ENCODE measurements around the gene BEGAIN. TPM values are rescaled to one million over a fixed set of nuclear protein-coding genes. Genes with fewer than 3 reads are reported as not detected.

BEGAIN gene
- total RNA-seq, 1 donor from 2014 or later: 0.54 TPM

- FAIRE-seq: no peak
- H3K27me3 Mint-ChIP-seq (ENCODE audit: low read depth, unreplicated experiment): peaks cover 32% of the 10 kb centered on the region
Measured at GRCh38 chr14:100545359-100545758, 41.9 kb downstream of the BEGAIN start.

GRCh38 chr14:100544506-100545141 is 42.6 kb downstream of the BEGAIN start:
- Histone ChIP-seq H3K27me3 (ENCODE audit: insufficient read depth, low read length) (no peaks in the 10 kb centered on the region), H3K79me2 (ENCODE audit: insufficient read depth, low read length) (no peaks in the 10 kb centered on the region), H3K4me1 (ENCODE audit: insufficient read depth, low read length) (no peaks in the 10 kb centered on the region), H3K4me3 (ENCODE audit: insufficient read depth, low read depth, low read length) (no peak overlapping the region), H3K9ac (ENCODE audit: low read length) (no peak overlapping the region), H4K20me1 (ENCODE audit: insufficient read depth, low read length) (peaks cover 9% of the 10 kb centered on the region), H3K4me2 (ENCODE audit: low read length) (no peak overlapping the region), H3K36me3 (ENCODE audit: insufficient read depth, low read length) (no peaks in the 10 kb centered on the region), H2AFZ (ENCODE audit: low read depth, low read length) (no peak overlapping the region), H3K9me3 (ENCODE audit: insufficient read depth, low read depth, low read length) (no peaks in the 10 kb centered on the region), H3K27ac (ENCODE audit: low read depth, low read length) (no peak overlapping the region)
- H3K27ac Mint-ChIP-seq (ENCODE audit: unreplicated experiment): no peak overlapping the region
- TF ChIP-seq EZH2 (IDR thresholded peaks at IDR 0.05; ENCODE audit: insufficient read depth, low read length): no peak
- no peak for TF ChIP-seq CTCF (IDR thresholded peaks at IDR 0.05; ENCODE audit: insufficient read depth, low read depth, low read length)
- FAIRE-seq (no peak), DNase-seq (ENCODE audit: low read depth) (no peak)
- no peak overlapping the region for H3K4me3 Mint-ChIP-seq (ENCODE audit: unreplicated experiment)
- peaks cover 29% of the 10 kb centered on the region for H3K27me3 Mint-ChIP-seq (ENCODE audit: low read depth, unreplicated experiment)
- no peaks in the 10 kb centered on the region for H3K9me3 Mint-ChIP-seq (ENCODE audit: unreplicated experiment)
- H3K4me1 Mint-ChIP-seq (ENCODE audit: low read depth, unreplicated experiment): no peaks in the 10 kb centered on the region
- H3K36me3 Mint-ChIP-seq (ENCODE audit: low read depth, unreplicated experiment): no peaks in the 10 kb centered on the region

More at GRCh38 chr14:100545359-100545758, 41.9 kb downstream of the BEGAIN start:
- Mint-ChIP-seq H3K36me3 (ENCODE audit: low read depth, unreplicated experiment) (no peaks in the 10 kb centered on the region), H3K27ac (ENCODE audit: unreplicated experiment) (no peak overlapping the region), H3K4me1 (ENCODE audit: low read depth, unreplicated experiment) (no peaks in the 10 kb centered on the region), H3K9me3 (ENCODE audit: unreplicated experiment) (no peaks in the 10 kb centered on the region), H3K4me3 (ENCODE audit: unreplicated experiment) (no peak overlapping the region)
- Histone ChIP-seq H3K36me3 (ENCODE audit: insufficient read depth, low read length) (no peaks in the 10 kb centered on the region), H2AFZ (ENCODE audit: low read depth, low read length) (no peak overlapping the region), H3K9ac (ENCODE audit: low read length) (no peak overlapping the region), H3K4me1 (ENCODE audit: insufficient read depth, low read length) (no peaks in the 10 kb centered on the region), H3K79me2 (ENCODE audit: insufficient read depth, low read length) (no peaks in the 10 kb centered on the region), H3K27me3 (ENCODE audit: insufficient read depth, low read length) (no peaks in the 10 kb centered on the region), H3K4me3 (ENCODE audit: insufficient read depth, low read depth, low read length) (no peak overlapping the region), H4K20me1 (ENCODE audit: insufficient read depth, low read length) (peaks cover 9% of the 10 kb centered on the region), H3K27ac (ENCODE audit: low read depth, low read length) (no peak overlapping the region), H3K4me2 (ENCODE audit: low read length) (no peak overlapping the region), H3K9me3 (ENCODE audit: insufficient read depth, low read depth, low read length) (no peaks in the 10 kb centered on the region)
- no peak for TF ChIP-seq EZH2 (IDR thresholded peaks at IDR 0.05; ENCODE audit: insufficient read depth, low read length)
- TF ChIP-seq CTCF (IDR thresholded peaks at IDR 0.05; ENCODE audit: insufficient read depth, low read depth, low read length): no peak
- no peak for DNase-seq (ENCODE audit: low read depth)

Measured in astrocyte (in vitro differentiated cells and primary cell).